Transverse colon (tissue), 4 donors: ENCODE measurements around the gene ZNF217.

ENCODE experiments used
- CTCF ChIP-seq, 5 experiments: fragments of 200-600 bp in 3 of 5; fragments of 450-650 bp in 2 of 5; sonication (generic) in 3 of 5; IDR thresholded peaks; 1 replicate in 2 of 5; 2 replicates in 3 of 5; pipeline ENCODE4 v1.5.1; 2016 to 2017; ENCODE audit warnings: antibody characterized with exemption in 5 of 5, inconsistent platforms in 3 of 5, mild to moderate bottlenecking in 2 of 5, moderate library complexity in 1 of 5
- POLR2AphosphoS5 ChIP-seq, 3 donors: sonication (generic); formaldehyde crosslinking; IDR thresholded peaks; one replicate each; pipeline ENCODE4 v1.6.1; 2016; ENCODE audit warnings: antibody characterized with exemption in 3 of 3

DNA sequence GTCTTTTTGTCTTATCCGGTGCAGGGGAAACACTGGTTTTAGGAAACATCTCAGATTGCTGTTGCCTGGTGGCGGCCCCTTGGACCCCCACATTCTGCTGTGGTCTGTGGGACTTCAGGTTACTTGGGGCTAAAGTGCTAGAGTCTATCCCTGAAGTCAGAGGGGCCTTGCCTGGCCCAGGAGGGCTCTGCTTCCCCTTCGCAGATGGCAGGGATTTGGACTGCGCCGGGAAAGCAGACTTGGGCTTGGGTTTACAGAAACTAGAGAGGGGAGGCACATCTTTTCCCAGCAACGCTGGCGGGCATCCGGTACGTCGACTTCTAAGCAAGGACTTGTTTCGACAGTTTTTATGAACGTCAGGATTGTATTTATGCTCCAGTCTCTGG lies 17.5 kb downstream of the ZNF217 start:
- TF ChIP-seq CTCF (IDR thresholded peaks at IDR 0.05) (no peak), POLR2AphosphoS5 (IDR thresholded peaks at IDR 0.05) (no peak)
